Measurements from ENCODE around the gene MCIDAS.
A peak's percentile ranks its signal among the peaks of the same experiment; 100 is the strongest.

Gene MCIDAS

DNA sequence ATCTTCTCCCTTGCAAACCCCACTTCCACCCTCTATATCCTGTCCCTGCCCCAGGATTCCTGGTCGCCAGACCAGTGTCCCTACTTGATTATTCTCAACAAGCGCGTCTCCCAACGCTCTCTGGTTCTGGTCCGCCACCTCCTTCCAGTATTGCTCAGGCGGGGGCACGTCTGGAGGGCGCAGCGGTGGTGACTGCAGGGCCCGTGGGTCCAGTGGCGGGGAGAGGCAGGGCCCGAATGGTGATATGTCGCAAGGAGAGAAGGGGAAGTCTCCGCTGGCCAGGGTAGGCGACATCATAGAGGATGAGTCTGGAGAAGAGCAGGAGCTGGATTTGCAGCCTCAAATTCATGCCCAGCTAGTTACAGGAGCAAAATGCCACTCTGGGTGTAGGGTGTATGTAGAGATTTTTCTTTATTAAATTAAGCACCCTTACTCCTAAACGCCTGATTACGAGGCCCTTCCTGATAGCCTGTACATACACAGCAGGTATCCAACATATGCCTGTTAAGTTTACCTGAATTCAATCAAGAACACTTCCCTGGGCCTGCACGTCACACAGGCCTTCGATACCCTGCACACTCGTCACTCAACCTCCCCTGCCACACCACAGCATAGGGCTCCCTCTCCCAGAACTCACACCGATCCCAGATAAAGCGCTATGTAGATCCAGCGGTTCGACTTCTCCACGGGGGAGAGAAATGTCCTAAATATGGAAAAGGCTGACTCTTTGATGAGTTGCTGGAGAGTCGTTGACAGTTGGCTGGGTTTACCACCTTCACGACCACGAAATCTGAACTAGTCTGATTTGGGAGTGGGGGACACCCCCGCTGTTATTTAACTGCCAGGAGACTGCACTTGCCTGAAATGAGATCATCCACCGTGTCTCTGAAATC is 4.8 kb downstream of the MCIDAS start:
- DNase-seq = no peak

- DNase-seq = no peak
Observed at GRCh38 chr5:55220433-55221185, 6.5 kb downstream of the MCIDAS start.

DNA sequence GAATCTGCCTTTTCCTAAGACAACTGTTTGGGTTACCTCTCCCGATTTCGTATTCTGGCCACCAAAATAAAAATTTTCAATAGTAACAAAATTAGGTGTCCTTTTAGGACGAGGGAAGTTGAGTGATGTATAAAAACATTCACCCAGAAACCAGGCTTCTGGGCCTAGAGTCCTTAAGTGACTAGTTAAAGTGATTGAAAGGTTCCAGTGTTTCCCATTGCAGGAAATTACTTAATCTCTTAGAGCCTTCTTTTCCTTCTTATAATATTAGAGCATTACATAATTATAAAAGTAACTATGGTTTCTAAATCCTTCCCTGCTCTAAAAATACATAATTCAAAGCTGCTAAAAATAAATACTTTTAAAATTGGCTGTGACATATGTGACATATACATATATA is 7.3 kb downstream of the MCIDAS start:
- DNase-seq = no peak

- peak; percentile 6 for DNase-seq
Observed at GRCh38 chr5:55218967-55219366, 8.1 kb downstream of the MCIDAS start.

DNA sequence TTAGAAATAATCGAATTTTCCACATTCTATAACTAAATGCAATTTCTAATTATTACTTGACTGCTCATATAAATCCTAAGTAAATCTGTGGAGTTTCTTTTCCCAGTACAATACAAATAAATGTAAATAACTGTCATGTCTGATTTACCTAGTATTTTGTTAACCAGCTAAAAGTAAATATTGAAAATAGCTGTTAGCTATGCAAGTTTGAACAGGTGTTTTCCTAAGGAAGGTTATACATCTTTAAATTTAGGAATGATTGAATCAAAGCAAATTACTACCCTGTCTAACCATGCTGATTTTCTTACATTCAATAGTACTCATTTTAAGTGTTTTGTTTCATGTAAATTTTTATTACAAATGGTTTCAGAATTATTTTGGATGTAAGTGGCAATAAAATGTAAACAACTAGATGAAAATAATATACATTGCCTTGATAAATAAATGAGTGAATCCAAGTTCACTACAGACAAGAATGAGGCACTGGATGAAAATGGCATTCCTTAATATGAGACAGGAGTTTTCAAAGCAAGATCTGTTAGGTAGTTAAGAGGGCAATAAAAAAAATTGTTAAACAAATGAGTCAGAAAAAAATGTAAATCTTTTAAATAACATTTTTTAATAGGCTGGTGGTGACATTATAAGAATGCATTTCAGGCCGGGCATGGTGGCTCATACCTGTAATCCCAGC is 15.8 kb downstream of the MCIDAS start:
- no peak for DNase-seq

DNA sequence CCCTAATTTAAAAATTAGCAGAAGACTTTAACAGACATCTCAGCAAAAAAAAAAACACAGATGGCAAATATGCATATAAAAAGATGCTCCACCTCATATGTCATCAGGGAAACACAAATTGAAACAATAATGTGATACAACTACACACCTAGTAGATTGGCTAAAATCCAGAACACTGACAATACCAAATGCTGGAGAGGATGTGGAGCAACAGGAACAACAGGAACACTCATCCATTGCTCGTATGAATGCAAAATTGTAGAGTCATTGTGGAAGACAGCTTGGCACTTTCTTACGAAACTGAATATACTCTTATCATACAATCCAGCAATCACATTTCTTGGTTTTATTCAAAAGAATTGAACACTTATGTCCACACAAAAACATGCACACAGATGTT is 22.1 kb downstream of the MCIDAS start:
- DNase-seq = no peak

GRCh38 chr5:55191165-55191564 is 36.0 kb downstream of the MCIDAS start:
- DNase-seq = no peak

GRCh38 chr5:55188656-55189540 is 38.2 kb downstream of the MCIDAS start:
- peak; percentile 15 for DNase-seq

GRCh38 chr5:55187370-55187769 is 39.7 kb downstream of the MCIDAS start:
- no peak for DNase-seq

GRCh38 chr5:55180016-55180415 is 47.1 kb downstream of the MCIDAS start:
- DNase-seq = no peak

DNA sequence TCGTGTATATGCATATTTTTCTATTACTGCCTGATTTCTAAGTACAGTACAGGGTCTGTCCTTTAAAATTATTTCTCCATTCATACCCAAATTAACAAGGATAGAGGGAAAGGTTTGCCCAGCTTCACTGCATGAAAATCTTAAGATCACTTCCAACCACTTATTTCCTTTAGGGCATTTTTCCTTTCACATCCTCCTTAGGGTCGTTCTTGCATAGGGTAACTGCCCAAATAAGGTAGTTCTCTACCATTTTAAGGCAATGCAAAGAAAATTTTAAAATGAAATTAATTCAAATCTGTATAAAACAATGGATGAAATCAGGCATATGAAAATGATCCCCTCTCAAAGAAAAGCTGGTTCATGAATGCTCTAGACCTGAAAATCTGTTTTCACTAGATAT is 50.0 kb downstream of the MCIDAS start:
- DNase-seq = no peak

DNA sequence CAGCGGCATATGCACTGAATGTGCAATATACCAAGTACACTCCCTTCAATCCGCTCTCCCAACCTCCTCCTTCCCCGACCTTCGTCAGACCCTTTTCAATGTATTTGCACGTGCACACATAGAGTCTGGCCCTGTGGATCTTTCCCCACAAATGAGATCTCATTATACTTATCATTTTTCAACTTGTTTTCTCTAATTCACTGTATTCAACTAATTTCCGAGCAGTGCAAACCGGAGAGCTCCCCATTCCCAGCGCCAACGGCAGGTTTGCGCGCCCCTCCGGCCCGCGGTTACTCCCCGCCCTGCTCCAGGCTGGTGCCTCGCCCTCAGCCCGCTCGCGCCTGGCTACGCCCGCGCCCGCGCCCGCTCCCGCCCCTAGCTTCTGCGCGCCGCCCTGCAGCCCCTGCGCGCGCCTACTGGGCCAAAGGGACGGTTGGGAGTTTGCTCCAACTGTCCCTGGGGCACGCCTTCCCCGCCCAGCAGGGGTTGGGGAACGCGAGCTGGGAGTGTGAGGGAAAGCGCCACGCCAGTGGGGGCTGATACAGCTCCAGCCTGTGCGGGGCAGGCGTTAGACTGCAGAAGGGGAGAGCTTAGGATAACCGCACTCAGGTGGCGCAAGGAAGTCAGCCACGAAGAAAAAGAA is 50.8 kb downstream of the MCIDAS start:
- DNase-seq = peak; percentile 28

GRCh38 chr5:55175781-55176175 is 51.3 kb downstream of the MCIDAS start:
- no peak for DNase-seq

GRCh38 chr5:55173687-55174230 is 53.4 kb downstream of the MCIDAS start:
- no peak for DNase-seq

- DNase-seq = peak; percentile 71
Observed at GRCh38 chr5:55172937-55173686, 54.0 kb downstream of the MCIDAS start, which contains the start of gene CDC20B. Gene CDC20B, minus strand, starts transcription at chr5:55173177. Its CDS starts 177 bp downstream, at chr5:55173000.

- DNase-seq = peak; percentile 79
Observed at GRCh38 chr5:55172051-55172899, 54.8 kb downstream of the MCIDAS start.

- DNase-seq = no peak
Observed at GRCh38 chr5:55171471-55171870, 55.6 kb downstream of the MCIDAS start.
